ENCODE measurements around the gene APLF.
A peak's percentile ranks its signal among the peaks of the same experiment; 100 is the strongest.
"Not testable (repeated sequence)": the region's sequence is repeated elsewhere in the genome, so short reads cannot be mapped to it uniquely, and the experiment has no call there.

Gene APLF

DNA sequence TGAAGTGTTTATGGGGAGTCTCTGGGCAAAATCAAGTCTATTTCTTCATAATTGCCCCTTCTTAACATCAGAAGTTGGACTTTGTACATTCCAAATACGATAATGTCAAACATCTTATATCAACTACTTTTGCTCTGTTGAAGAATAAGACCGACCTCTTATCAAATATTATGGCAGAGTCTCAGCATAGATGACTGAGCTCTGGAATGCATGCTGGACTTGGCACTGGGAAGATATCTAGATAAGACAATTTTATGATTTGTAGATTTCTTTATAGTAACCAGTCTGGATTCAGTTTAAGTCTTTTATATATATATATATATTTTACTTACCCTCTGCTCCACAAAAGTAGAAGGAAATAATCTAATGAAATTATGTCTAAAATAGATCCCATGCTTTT lies 8.2 kb downstream of the APLF start:
- DNase-seq (ENCODE audit: low spot score) = no peak

DNA sequence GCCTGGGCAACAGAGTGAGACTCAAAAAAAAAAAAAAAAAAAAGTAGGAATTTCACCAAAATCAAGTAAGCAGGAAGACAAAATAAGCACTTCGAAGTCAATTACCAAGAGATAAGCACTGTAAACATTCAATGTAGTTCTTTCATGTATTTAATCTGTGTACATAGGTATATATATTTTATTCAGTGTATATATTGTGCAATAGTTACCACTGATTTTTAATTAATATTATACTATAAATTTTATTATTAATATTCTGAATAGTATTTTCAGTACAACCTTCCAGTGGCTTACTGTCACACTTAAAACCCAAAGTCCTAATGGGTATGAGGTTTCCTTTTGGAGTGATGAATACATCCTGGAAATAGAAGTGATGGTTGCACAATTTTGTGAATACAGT lies 9.1 kb downstream of the APLF start:
- DNase-seq (ENCODE audit: low spot score) = no peak

GRCh38 chr2:68478688-68479087 lies 11.3 kb downstream of the APLF start:
- no peak for DNase-seq (ENCODE audit: low spot score)

DNA sequence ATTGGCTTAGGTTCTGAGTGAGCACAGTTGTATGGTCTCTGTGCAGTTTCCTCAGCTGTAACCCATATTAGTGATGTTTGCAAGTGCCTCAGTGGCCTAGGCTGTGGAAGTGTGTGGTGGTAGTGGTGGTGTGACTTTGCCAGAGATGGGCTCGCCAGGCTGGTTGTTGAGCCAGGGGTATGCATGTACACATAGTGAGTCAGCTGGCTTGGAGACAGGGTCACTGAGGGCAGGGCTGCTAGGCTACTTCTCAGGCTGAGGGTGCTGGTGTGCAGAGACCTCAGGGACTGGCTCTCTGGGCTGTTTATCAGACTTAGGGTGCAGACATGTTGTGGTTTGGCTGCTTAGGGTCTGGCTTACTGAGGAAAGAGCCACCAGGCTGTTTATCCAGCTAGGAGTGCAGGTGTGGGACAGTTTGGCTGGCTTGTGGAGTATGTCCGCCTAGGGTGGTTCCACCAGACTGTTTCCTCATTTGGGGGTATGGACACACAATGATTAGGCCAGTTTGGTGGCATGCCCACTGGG lies 15.0 kb downstream of the APLF start:
- no peak for DNase-seq (ENCODE audit: low spot score)

DNA sequence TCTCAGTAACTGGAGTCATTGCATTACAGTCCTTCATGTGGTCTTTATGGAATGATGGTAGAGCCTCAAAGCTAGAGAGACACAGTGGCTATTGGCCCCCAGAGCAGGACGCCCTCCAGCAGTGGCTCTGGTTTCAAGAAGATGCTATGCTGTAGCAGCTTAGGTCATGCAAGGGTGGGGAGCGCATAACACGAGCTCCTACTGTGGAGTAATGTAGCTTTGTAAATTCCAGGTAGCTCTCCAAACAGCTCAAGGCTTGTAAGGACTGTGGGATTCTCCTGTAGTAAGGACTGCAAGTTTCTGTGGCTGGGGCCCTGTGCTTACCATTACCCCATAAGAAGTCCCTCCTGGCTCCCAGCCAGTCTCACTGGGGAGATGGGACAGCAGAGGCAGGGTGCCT lies 15.6 kb downstream of the APLF start:
- no peak for DNase-seq (ENCODE audit: low spot score)

DNA sequence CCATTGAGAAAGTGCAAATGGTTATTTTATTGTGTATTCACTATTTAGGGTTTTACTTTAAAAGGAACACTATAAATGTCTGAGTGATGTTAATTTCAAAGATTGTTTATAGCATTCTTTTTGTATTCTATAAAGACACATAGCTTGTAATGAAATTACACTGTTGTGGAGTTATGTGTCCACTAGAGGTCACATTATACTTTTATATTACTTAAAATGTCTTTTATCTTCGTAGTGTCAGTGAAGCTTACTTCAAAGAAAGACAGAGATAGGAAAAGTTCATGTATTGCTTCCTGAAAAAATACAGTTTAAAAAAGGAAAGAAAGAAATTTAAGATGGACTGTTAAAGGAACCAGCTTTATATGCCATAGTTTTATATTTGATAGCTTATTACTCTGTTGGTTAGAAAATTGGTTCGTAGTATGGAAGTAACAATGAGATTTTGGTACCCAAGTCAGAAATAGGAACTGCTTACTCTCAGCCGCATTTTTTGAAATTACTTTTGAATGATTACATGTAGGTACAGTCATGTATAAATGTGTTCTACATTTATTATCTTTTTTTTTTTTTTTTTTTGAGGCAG lies 20.5 kb downstream of the APLF start:
- DNase-seq (ENCODE audit: low spot score) = peak; percentile 46

DNA sequence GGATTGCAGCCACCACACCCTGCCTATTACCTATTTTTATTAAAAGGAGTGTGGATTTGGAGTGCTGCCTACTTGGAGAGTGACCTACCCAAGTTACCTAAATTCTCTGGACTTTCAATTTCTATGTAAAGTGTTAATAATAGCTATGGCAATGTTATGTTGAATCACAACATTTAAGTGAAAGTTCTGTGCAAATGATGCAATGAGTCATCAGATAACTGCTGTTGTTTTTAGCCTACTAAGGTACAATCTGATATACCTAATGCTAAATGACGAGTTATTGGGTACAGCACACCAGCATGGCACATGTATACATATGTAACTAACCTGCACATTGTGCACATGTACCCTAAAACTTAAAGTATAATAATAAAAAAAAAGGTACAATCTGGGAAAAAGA lies 21.2 kb downstream of the APLF start:
- not testable (repeated sequence) for DNase-seq (ENCODE audit: low spot score)

DNA sequence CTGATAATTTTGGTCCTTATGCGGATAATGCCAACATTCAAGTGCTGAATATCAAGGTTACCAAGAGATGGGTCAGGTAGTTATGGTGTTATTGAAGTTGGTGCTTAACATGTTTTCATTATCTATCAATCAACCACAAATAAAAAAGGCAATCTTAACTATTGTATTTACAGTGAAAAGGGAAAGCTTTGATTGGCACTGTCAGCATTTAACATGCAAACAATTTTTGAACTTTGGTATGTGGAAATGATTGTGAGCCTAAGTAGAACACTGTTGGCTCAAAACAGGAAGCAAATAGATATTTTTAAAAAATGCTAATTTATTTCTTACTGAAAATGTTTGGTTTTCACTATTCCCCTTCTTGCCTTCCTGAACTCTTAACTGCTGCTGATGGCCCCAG lies 21.9 kb downstream of the APLF start:
- DNase-seq (ENCODE audit: low spot score) = no peak

DNA sequence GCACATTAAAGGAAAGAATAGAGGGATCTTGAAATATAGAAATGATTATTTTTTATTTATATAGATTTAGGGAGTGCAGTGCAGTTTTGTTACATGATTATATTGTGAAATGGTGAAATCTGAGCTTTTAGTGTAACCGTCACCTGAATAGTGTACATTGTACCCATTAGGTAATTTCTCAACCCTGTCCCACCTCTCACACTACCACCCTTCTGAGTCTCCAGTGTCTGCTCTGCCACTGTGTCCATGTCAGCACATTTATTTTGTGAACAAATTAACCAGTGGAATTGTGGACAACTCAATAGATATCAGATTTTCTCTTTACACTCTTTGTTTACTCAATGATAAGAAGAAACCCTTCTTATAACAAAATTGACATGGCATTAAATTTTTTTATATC lies 24.2 kb downstream of the APLF start:
- DNase-seq (ENCODE audit: low spot score) = no peak

GRCh38 chr2:68499133-68499532 lies 31.7 kb downstream of the APLF start:
- DNase-seq (ENCODE audit: low spot score) = no peak

GRCh38 chr2:68500649-68501048 lies 33.3 kb downstream of the APLF start:
- DNase-seq (ENCODE audit: low spot score) = no peak

GRCh38 chr2:68501768-68502167 lies 34.4 kb downstream of the APLF start:
- no peak for DNase-seq (ENCODE audit: low spot score)

GRCh38 chr2:68505603-68506159 lies 38.3 kb downstream of the APLF start:
- DNase-seq (ENCODE audit: low spot score) = no peak

GRCh38 chr2:68506170-68506569 lies 38.8 kb downstream of the APLF start:
- no peak for DNase-seq (ENCODE audit: low spot score)

GRCh38 chr2:68512326-68512725 lies 44.9 kb downstream of the APLF start:
- no peak for DNase-seq (ENCODE audit: low spot score)

DNA sequence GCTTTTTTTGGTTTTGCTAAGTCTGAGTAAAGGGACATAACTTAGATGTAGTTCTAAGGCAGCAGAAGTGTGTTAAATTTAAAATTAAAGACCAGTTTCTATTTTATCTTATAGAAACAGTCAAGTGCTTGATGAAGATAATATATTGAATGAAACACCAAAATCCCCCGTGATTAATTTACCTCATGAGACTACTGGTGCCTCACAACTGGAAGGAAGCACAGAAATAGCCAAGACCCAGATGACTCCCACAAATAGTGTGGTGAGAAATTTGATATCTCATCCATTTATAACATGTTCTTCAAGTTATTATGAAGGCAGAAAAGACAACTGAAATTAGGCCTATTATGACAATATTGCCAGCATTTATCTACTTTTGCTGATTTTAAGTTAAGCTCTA lies 45.6 kb downstream of the APLF start:
- no peak for DNase-seq (ENCODE audit: low spot score)

- DNase-seq (ENCODE audit: low spot score) = no peak
Measured at GRCh38 chr2:68514316-68514929, 47.0 kb downstream of the APLF start.

DNA sequence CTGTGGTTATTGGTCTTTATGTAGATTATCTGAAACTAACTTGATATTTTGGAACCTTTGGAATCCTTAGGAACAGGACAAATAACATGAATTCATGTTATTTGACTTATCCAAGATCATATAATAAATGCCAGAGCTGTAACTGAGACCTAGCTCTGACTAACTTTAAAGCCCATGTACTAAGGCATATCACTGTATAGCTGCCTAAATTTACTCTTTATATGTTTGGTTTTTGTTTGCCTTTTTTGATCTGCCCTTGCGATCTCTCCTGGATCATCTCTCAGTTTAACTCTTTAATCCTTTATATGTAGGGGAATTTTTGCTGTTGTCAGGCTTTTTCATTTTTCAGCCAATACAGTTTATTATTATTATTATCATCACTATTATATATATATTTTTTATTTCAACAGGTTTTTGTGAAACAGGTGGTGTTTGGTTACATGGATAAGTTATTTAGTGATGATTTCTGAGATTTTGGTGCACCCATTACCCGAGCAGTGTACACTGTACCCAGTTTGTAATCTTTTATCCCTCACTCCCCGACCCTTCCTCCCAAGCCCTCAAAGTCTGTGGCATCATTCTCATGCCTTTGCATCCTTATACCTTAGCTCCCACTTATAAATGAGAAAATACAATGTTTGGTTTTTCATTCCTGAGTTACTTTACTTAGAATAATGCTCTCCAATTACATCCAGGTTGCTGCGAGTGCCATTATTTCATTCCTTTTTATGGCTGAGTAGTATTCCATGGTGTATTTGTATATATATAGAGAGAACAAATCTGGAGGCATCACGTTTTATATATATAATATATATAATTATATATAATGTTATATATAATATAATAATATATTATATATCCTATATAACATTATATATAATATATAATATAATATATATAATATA lies 48.9 kb downstream of the APLF start:
- no peak for DNase-seq (ENCODE audit: low spot score)

DNA sequence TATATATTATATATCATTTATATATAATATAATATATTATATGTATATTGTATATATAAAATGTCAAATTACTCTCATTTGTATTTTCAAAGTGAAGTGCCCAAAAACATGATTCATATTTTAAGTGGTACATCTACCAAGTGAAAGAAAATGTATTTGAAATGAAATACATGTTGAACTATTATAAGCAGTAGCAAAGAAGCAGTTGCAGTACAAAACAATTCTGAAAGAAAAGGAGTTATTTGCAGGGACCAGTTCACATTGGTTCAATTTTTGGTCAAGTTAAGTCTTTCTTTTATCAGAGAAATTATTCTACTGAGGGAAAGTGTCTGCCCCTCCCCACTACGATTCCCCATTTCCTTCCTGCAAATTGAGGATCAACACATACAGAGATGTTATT lies 51.9 kb downstream of the APLF start:
- DNase-seq (ENCODE audit: low spot score) = no peak

- DNase-seq (ENCODE audit: low spot score) = no peak
Measured at GRCh38 chr2:68521037-68521436, 53.7 kb downstream of the APLF start.

DNA sequence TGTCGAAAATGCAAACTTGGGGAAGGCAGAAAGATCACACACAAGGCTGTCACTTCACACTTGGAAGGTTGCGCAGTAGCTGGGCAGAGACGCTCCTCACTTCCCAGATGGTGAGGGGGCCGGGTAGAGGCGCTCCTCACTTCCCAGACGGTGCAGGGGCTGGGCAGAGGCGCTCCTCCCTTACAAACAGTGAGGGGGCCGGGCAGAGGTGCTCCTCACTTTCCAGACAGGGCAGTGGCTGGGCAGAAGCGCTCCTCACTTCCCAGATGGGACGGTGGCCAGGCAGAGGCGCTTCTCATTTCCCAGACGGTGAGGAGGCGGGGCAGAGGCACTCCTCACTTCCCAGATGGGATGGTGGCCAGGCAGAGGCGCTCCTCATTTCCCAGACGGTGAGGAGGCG lies 59.6 kb downstream of the APLF start:
- DNase-seq (ENCODE audit: low spot score) = not testable (repeated sequence)

DNA sequence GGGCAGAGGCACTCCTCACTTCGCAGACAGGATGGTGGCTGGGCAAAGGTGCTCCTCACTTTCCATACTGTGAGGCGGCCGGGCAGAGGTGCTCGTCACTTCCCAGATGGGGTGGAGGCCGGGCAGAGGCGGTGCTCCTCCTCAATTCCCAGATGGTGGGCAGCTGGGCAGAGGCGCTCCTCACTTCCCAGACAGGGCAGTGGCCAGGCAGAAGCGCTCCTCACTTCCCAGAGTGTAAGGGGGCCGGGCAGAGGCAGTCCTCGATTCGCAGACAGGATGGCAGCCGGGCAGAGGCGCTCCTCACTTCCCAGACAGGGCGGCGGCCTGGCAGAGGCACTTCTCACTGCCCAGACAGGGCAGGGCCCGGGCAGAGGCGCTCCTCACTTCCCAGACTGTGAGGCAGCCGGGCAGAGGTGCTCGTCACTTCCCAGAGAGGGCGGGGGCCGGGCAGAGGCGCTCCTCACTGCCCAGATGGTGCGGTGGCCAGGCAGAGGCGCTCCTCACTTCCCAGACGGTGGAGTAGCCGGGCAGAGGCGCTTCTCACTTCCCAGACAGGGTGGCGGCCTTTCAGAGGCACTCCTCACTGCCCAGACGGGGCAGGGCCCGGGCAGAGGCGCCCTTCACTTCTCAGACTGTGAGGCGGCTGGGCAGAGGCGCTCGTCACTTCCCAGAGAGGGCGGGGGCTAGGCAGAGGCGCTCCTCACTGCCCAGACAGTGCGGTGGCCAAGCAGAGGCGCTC lies 60.1 kb downstream of the APLF start:
- not testable (repeated sequence) for DNase-seq (ENCODE audit: low spot score)

Measured in hematopoietic multipotent progenitor cell treated with erythropoietin and hydrocortisone succinate and interleukin-3 and kit ligand, for 15 days (in vitro differentiated cells).